ENCODE results near the gene RTF1. TPM values are rescaled to one million over a fixed set of nuclear protein-coding genes. Genes with fewer than 3 reads are reported as not detected.

Gene RTF1
- polyA plus RNA-seq, 1 donor (not counting 4 experiments of a cell fraction or from before 2014, with no cell fraction given): 28.5 TPM

- Histone ChIP-seq H3K79me2 (ENCODE audit: control insufficient read depth, insufficient read depth, low read length) (peaks cover 2% of the 10 kb centered on the region), H3K4me1 (ENCODE audit: control insufficient read depth, extremely low read depth, insufficient read depth, low read length) (peaks cover 15% of the 10 kb centered on the region), H3K4me2 (ENCODE audit: control insufficient read depth, extremely low read depth, insufficient read depth, low read depth, low read length) (no peak overlapping the region), H3K36me3 (ENCODE audit: control insufficient read depth in 2 of 2, extremely low read depth in 1 of 2, insufficient read depth in 2 of 2, low read length in 2 of 2) (no peaks in the 10 kb centered on the region), H3K9ac (ENCODE audit: control insufficient read depth, extremely low read depth, insufficient read depth, low read length) (no peak overlapping the region), H3K9me3 (ENCODE audit: control insufficient read depth, low read depth, low read length) (no peaks in the 10 kb centered on the region), H3K9me1 (ENCODE audit: control insufficient read depth, extremely low read depth, insufficient read depth, low read length) (no peaks in the 10 kb centered on the region), H3K4me3 (ENCODE audit: control insufficient read depth in 2 of 3, extremely low read depth in 1 of 3, insufficient read depth in 2 of 3, low read depth in 1 of 3, low read length in 3 of 3) (no peak overlapping the region), H4K20me1 (ENCODE audit: control insufficient read depth, extremely low read depth, insufficient read depth, low read length) (no peaks in the 10 kb centered on the region), H2AFZ (ENCODE audit: control insufficient read depth, low read length) (no peak overlapping the region), H3K27ac (ENCODE audit: control insufficient read depth, insufficient read depth, low read length) (no peak overlapping the region), H3K27me3 (ENCODE audit: control insufficient read depth, extremely low read depth, insufficient read depth, low read length) (no peaks in the 10 kb centered on the region)
- FAIRE-seq (no peak), DNase-seq (ENCODE audit: low read depth, low spot score) (no peak)
- dilution Hi-C loops (cut with MboI; ENCODE audit: extremely low pct_ligation_motif_present, low sequenced_read_pairs): no loop called here
- TF ChIP-seq CTCF (optimal IDR thresholded peaks at IDR 0.05 in 1 of 3, IDR thresholded peaks at IDR 0.05 in 1 of 3, conservative IDR thresholded peaks at IDR 0.05 in 1 of 3; ENCODE audit: extremely low read depth in 1 of 3, insufficient read depth in 2 of 3, low read length in 3 of 3) (no peak), EZH2 (IDR thresholded peaks at IDR 0.05; ENCODE audit: low read length) (no peak)
These were observed 9.6 kb upstream of the RTF1 start for GRCh38 chr15:41407341-41407740.

- peaks cover 15% of the 10 kb centered on the region for H3K4me1 ChIP-seq (ENCODE audit: control insufficient read depth, extremely low read depth, insufficient read depth, low read length)
- no peaks in the 10 kb centered on the region for H3K79me2 ChIP-seq (ENCODE audit: control insufficient read depth, insufficient read depth, low read length)
- FAIRE-seq: peak; percentile 46
- no peak overlapping the region for H2AFZ ChIP-seq (ENCODE audit: control insufficient read depth, low read length)
- H3K9me3 ChIP-seq (ENCODE audit: control insufficient read depth, low read depth, low read length): no peaks in the 10 kb centered on the region
- DNase-seq (ENCODE audit: low read depth, low spot score): no peak
- TF ChIP-seq EZH2 (IDR thresholded peaks at IDR 0.05; ENCODE audit: low read length) (no peak), CTCF (optimal IDR thresholded peaks at IDR 0.05 in 1 of 3, IDR thresholded peaks at IDR 0.05 in 1 of 3, conservative IDR thresholded peaks at IDR 0.05 in 1 of 3; ENCODE audit: extremely low read depth in 1 of 3, insufficient read depth in 2 of 3, low read length in 3 of 3) (no peak)
- no peak overlapping the region for H3K27ac ChIP-seq (ENCODE audit: control insufficient read depth, insufficient read depth, low read length)
- no peaks in the 10 kb centered on the region for H4K20me1 ChIP-seq (ENCODE audit: control insufficient read depth, extremely low read depth, insufficient read depth, low read length)
- no peaks in the 10 kb centered on the region for H3K27me3 ChIP-seq (ENCODE audit: control insufficient read depth, extremely low read depth, insufficient read depth, low read length)
- no peak overlapping the region for H3K4me2 ChIP-seq (ENCODE audit: control insufficient read depth, extremely low read depth, insufficient read depth, low read depth, low read length)
- H3K9ac ChIP-seq (ENCODE audit: control insufficient read depth, extremely low read depth, insufficient read depth, low read length): no peak overlapping the region
- no peaks in the 10 kb centered on the region for H3K36me3 ChIP-seq (ENCODE audit: control insufficient read depth in 2 of 2, extremely low read depth in 1 of 2, insufficient read depth in 2 of 2, low read length in 2 of 2)
- dilution Hi-C loops (cut with MboI; ENCODE audit: extremely low pct_ligation_motif_present, low sequenced_read_pairs): no loop called here
- H3K4me3 ChIP-seq (ENCODE audit: control insufficient read depth in 2 of 3, extremely low read depth in 1 of 3, insufficient read depth in 2 of 3, low read depth in 1 of 3, low read length in 3 of 3): no peak overlapping the region
- no peaks in the 10 kb centered on the region for H3K9me1 ChIP-seq (ENCODE audit: control insufficient read depth, extremely low read depth, insufficient read depth, low read length)
These were observed 8.7 kb upstream of the RTF1 start for GRCh38 chr15:41408234-41408641.

Measured in keratinocyte (primary cell).